ENCODE data around the gene RAB44.
A peak's percentile ranks its signal among the peaks of the same experiment; 100 is the strongest.

The RAB44 gene

GRCh38 chr6:36666826-36667591, 30.6 kb upstream of the RAB44 start:
- no peak for DNase-seq (ENCODE audit: low read depth in 1 of 2, low spot score in 1 of 2)

DNA sequence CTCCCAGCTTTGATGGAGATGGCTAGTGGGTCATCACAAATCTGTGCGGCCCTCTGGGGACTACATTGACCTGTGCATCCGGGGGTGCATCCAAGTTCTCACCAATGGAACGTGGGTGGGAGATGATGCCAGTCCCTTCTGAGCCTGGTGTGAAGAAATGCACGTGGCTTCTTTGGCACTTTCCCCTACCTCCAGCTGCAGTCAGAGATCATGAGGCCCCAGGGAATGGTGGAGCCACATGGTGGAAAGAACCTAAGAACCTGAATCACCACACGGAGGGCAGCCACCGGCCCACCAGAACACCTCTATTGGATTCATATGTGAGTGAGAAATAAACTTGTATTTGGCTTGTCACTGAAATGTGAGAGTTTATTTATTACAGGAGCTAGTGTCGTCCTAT, 29.0 kb upstream of the RAB44 start:
- DNase-seq (ENCODE audit: low read depth in 1 of 2, low spot score in 1 of 2), result no peak

DNA sequence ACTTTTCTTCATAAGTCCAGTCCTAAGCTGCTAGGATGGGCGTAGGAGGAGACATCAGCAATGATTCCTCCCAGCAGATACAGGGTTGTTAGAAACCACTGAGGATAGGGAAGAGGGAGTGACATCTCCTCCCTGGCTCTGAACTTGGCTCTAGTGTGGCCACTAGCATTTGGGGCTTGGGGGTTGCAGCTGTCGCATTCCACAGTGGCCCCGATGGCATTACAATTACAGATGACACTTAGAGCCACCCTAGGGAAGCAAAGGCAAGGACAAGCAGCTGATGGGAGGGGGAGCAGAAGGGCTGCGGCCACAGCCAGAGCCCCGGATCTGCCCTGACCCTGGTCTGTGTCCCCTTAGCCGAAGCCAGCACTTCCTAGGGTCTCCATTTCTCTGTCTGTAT, 28.6 kb upstream of the RAB44 start:
- DNase-seq (ENCODE audit: low read depth in 1 of 2, low spot score in 1 of 2), result no peak

DNA sequence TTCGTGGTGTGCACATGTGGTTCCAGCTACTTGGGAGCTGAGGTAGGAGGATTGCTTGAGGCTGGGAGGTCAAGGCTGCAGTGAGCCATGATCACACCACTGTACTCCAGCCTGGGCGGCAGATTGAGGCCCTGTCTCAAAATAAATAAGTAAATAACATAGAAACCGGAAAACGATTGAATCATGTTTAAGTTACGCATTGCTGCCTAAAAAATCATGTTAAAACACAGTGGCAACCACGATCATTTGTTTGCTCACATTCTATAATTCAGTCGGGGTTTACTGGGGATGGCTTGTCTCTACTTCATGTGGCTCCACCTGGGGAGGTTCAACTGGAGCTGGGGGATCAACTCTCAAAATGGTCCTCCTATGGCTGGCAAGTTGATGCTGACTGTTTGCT, 27.4 kb upstream of the RAB44 start:
- DNase-seq (ENCODE audit: low read depth in 1 of 2, low spot score in 1 of 2), result no peak

DNA sequence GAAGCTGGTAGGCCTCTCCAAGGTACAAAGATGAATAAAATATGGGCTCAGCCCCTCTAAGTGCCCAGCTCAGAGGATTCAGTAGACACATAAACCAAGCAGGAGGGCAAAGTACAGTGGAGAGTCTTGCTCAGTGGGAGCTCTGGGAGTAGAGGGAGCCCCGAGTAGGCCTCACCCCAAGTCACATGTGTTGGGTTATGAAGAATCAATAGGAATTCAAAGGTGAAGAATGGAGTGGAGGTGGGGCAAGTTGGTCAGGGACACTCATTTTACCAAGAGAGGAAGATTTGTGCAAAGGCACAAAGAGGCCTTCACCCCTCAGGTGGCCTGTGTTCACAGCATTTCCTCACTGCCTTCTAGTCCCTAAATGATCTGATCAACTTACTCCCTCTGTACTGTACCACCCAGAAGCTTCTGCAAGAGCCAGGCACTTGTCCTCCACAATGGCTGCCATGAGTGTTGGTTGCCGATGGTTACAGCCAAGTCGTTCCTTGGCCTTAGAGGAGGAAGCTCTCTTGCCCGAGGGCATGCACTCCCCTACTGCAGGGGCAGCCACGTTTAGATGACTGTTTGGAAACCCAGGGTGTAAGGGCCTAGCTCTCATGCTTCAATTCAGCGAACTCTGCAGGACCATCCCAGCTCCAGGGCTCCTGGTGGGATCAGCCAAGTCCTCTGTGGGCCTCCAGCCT, 25.8 kb upstream of the RAB44 start:
- DNase-seq (ENCODE audit: low read depth in 1 of 2, low spot score in 1 of 2), result no peak

DNA sequence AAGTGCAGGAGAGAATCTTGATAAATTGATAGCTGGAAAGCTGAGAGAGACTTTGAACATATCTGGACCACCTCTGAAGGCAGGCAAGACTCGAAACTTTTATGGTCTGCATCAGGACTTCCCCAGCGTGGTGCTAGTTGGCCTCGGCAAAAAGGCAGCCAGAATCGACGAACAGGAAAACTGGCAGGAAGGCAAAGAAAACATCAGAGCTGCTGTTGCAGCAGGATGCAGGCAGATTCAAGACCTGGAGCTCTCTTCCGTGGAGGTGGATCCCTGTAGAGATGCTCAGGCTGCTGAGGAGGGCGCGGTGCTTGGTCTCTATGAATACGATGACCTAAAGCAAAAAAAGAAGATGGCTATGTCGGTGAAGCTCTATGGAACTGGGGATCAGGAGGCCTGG, 23.7 kb upstream of the RAB44 start:
- DNase-seq (ENCODE audit: low read depth in 1 of 2, low spot score in 1 of 2), result no peak

GRCh38 chr6:36674942-36675341, 22.7 kb upstream of the RAB44 start:
- DNase-seq (ENCODE audit: low read depth in 1 of 2, low spot score in 1 of 2), result no peak

DNA sequence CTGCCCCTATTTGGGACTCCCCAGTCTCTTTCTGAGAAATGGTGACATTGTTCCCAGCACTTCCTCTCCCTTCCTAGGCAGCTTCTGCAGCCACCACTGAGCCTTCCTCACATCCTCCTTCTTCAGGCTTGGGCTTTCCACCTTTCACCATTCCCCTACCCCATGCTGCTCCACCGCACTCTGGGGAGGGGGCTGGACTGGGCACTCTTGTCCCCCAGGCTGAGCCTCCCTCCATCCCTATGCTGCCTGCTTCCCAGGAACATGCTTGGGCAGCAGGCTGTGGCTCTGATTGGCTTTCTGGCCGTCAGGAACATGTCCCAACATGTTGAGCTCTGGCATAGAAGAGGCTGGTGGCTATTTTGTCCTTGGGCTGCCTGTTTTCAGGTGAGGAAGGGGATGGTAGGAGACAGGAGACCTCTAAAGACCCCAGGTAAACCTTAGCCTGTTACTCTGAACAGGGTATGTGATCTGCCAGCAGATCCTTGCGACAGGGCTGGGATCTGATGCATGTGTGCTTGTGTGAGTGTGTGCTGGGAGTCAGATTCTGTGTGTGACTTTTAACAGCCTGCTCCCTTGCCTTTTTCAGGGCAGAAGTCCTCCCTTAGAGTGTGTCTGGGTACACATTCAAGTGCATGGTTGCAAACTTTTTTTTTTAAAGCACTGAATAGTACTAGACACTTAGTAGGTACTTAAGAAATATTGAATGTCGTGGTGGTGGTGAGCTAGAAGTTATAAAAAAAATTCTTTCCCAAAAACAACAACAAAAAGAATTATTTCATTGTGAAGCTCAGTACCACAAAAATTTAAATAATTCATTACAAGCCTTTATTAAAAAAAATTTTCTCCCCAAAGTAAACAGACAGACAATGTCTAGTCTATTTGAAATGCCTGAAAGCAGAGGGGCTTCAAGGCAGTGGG, 21.2 kb upstream of the RAB44 start:
- no peak for DNase-seq (ENCODE audit: low read depth in 1 of 2, low spot score in 1 of 2)

DNA sequence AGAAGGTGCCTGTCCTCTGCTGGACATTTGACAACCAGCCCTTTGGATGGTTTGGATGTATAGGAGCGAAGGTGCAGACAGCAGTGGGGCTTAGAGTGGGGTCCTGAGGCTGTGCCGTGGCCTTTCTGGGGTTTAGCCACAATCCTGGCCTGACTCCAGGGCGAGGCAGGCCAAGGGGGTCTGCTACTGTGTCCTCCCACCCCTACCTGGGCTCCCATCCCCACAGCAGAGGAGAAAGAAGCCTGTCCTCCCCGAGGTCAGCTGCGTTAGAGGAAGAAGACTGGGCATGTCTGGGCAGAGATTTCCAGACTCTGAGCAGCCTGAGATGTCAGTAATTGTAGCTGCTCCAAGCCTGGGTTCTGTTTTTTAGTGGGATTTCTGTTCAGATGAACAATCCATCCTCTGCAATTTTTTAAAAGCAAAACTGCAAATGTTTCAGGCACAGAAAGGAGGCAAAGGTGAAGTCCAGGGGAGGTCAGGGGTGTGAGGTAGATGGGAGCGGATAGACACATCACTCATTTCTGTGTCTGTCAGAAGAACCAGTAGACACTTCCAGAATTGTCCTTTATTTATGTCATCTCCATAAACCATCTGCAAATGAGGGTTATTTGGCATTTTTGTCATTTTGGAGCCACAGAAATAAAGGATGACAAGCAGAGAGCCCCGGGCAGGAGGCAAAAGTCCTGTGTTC, 20.4 kb upstream of the RAB44 start:
- no peak for DNase-seq (ENCODE audit: low read depth in 1 of 2, low spot score in 1 of 2)

- DNase-seq (ENCODE audit: low read depth in 1 of 2, low spot score in 1 of 2), result no peak
Observed at GRCh38 chr6:36677753-36678487, 19.7 kb upstream of the RAB44 start.

GRCh38 chr6:36678488-36679042, 19.1 kb upstream of the RAB44 start, which contains the start of gene CDKN1A:
CDKN1A (plus strand) TSS chr6:36678714; CDS start chr6:36684102, 5,388 bp downstream.
- DNase-seq (ENCODE audit: low read depth in 1 of 2, low spot score in 1 of 2), result peak; percentile 41 to 64

DNA sequence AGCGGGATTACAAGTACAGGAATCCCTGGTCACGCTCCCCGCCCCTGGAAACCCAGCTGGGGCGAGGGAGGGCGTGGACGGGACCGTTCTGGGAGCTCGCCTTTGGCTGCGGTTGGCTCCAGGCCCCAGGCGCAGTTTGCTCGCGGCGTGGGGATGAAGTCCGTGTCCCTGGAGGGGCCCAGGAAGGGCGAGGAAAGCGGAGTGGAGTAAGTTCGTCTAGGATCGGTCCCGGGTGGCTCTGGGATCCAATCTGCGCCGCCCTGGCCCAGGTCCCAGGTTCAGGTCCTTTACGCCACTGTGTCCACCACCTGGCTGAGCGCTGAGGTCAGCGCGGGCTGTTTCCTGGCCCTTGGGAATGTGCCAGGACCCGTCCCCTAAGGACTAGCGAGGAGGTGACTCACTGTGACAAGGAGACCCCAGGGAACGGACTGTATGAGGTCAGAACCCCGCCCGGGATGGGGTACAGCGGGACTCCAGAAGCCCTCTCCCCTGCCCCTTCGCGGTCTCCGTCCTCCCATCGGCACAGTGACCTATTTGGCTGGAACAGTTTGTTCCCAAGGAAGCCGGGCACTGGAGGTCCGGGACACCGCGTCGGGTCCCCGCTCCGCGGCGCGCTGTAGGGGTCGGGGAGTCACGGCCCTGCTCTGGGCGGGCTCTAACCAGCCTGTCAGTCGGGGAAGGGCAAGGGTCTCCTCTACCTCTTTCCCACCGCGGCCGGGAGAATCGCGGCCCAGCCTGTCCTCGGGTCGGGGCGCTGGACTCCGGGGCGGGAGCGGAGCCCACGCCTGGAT, 18.4 kb upstream of the RAB44 start:
- no peak for DNase-seq (ENCODE audit: low read depth in 1 of 2, low spot score in 1 of 2)

DNA sequence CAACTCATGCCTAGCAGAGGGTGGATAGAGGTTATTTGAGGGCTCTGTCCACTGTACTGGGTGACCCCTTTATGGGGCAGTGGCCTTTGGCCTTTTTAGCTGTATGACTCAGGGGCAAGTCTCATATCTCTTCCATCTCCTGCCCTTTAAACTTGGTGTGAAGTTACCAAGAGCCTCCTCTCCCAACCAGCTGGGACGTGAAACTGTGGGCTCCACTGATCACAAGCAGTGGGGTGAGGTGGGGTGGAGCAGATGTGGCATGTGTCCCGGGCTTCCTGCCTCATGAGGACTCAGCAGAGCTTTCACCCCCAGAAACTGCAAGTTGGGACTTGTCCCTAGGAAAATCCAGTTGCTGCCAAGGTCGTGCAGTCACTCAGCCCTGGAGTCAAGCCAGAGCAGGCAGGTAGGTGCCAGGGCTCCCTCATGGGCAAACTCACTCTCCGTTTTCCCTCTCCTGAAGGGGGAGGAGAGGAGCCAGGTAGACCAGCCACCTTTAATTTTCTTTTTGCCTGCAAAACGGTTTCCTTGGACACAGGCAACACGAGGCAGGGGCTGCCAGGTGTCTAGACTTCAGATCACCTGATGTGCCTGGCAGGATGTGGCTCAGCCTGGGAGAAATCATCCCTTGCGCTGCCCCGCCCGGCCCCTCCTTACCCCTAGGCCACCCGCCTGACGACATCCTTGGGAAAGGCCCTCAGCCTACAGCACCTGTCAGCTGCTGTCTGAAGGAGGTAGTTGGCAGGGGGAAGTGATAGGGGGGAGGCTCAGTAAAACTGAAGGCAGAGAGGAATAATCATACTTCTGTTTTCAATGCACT, 15.1 kb upstream of the RAB44 start:
- peak; percentile 35 to 62 for DNase-seq (ENCODE audit: low read depth in 1 of 2, low spot score in 1 of 2)

DNA sequence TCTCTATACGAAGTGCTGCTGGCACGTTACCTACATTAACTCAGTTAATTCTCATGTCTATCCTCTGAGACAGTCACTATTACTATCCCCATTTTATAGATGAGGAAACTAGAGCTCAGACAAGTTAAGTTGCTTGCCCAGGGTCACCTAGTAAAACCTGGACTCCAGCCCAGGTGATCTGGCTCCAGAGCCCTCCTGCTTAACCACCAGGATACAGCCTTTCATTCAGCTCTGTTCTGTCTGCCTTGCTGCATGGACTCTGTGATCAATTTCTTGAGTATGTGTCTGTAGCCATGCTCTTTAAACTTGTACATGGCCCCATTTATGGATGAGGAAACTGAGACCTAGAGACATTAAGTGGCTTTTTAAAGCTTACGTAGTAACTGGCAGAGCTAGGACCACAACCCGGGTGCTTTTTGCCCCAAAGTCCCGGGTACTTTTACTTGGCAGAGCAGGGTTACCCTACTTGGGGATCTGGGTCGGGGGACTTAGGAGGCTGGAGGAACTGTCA, 14.4 kb upstream of the RAB44 start:
- DNase-seq (ENCODE audit: low read depth in 1 of 2, low spot score in 1 of 2), result no peak

- DNase-seq (ENCODE audit: low read depth in 1 of 2, low spot score in 1 of 2), result no peak
Observed at GRCh38 chr6:36683656-36684446, 13.8 kb upstream of the RAB44 start.

- DNase-seq (ENCODE audit: low read depth in 1 of 2, low spot score in 1 of 2), result no peak
Observed at GRCh38 chr6:36684447-36684812, 13.2 kb upstream of the RAB44 start.

DNA sequence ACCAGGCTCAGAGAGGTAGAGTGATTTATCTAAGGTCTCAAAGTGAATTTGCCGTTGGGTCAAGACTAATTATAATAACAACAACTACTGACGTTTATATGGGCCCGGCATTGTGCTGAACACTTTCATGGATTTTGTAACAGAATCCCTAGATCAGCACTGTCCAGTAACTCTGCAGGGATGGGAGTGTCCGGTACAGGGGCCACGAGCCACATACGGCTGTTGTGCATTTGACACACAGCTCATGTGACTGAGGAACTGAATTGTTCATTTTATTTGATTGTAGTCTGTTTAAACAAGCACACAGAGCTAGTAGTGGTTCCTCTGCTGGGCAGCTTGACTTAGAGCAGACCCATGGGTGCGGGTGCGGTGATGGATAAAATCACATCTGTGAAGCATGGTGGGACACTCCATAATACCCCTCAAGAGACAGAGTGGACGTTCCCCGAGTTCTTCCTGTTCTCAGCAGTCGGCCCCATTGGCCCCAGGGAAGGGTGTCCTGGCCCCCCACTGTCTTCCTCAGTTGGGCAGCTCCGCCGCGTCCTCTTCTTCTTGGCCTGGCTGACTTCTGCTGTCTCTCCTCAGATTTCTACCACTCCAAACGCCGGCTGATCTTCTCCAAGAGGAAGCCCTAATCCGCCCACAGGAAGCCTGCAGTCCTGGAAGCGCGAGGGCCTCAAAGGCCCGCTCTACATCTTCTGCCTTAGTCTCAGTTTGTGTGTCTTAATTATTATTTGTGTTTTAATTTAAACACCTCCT, 12.3 kb upstream of the RAB44 start:
- DNase-seq (ENCODE audit: low read depth in 1 of 2, low spot score in 1 of 2), result no peak

Measured in activated T-helper 1 cell treated with anti-CD3 and anti-CD28 coated beads, Interleukin-2, amount 50 U/mL, for 16 hours (primary cell).